HL-60 (cell line): ENCODE results near the gene MDC1.

ENCODE experiments used
- DNase-seq, 2 experiments: peaks; one replicate each; pipeline ENCODE4 v3.0.0-alpha.2; 2010 to 2020; ENCODE audit warnings: low read depth in 1 of 2, low spot score in 1 of 2
- H3K27ac ChIP-seq: fragments of 250-450 bp; sonication (Bioruptor Pico); replicated peaks from 2 replicates; pipeline ENCODE4 v1.5.1; 2020; ENCODE audit warnings: mild to moderate bottlenecking, moderate library complexity
- H3K27me3 ChIP-seq: fragments of 250-450 bp; sonication (Bioruptor Pico); 2 replicates; pipeline ENCODE4 v1.5.1; 2021; ENCODE audit warnings: mild to moderate bottlenecking, moderate library complexity; ENCODE audit not compliant: insufficient read depth, poor library complexity, severe bottlenecking
- H3K4me3 ChIP-seq: replicated peaks from 2 replicates; pipeline ENCODE4 v1.5.1; 2011; ENCODE audit warnings: mild to moderate bottlenecking, control low read depth, low read length; ENCODE audit not compliant: insufficient read depth
- GABPA ChIP-seq: IDR thresholded peaks from 2 replicates; pipeline ENCODE4 v1.6.1; 2012; ENCODE audit warnings: low read depth
- POLR2AphosphoS5 ChIP-seq: IDR thresholded peaks from 2 replicates; pipeline ENCODE4 v1.6.1; 2012; ENCODE audit warnings: low read depth
- SPI1 ChIP-seq: IDR thresholded peaks from 2 replicates; pipeline ENCODE4 v1.6.1; 2012; ENCODE audit warnings: low read depth, mild to moderate bottlenecking, borderline replicate concordance
- TF ChIP-seq, protein P1 (sequence below): IDR thresholded peaks from 2 replicates; pipeline ENCODE4 v1.6.1; 2012; ENCODE audit warnings: low read depth; ENCODE audit not compliant: insufficient replicate concordance
- TF ChIP-seq, protein P2 (sequence below): IDR thresholded peaks from one replicate; pipeline ENCODE4 v1.5.1; 2011; ENCODE audit warnings: low read length, control low read depth, inconsistent platforms; ENCODE audit not compliant: insufficient read depth

MDC1 gene

DNA sequence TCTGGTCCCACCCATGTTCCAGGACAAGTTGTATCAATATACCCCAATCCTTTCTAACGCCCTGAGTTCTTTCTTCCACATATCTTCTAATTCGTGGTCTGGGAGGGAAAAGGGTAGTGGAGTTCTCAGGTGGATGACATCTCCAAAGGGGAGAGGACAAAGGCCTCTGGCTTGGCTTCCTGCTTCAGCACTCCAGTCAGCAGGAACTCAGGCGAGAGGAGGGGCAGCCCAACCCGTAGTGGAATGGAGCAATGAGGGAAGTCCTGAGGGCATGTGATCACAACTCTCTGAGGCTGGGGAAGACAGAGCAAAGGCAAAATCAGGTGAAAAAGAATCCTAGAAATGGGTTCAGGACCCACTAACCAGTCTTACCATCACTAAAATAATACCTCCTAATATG lies 16.7 kb downstream of the MDC1 start:
- Histone ChIP-seq H3K4me3 (no peak overlapping the region), H3K27me3 (no peaks in the 10 kb centered on the region), H3K27ac (no peak overlapping the region)
- peak in 1 of 2 experiments; percentile 52 for DNase-seq
- TF ChIP-seq, protein P1, sequence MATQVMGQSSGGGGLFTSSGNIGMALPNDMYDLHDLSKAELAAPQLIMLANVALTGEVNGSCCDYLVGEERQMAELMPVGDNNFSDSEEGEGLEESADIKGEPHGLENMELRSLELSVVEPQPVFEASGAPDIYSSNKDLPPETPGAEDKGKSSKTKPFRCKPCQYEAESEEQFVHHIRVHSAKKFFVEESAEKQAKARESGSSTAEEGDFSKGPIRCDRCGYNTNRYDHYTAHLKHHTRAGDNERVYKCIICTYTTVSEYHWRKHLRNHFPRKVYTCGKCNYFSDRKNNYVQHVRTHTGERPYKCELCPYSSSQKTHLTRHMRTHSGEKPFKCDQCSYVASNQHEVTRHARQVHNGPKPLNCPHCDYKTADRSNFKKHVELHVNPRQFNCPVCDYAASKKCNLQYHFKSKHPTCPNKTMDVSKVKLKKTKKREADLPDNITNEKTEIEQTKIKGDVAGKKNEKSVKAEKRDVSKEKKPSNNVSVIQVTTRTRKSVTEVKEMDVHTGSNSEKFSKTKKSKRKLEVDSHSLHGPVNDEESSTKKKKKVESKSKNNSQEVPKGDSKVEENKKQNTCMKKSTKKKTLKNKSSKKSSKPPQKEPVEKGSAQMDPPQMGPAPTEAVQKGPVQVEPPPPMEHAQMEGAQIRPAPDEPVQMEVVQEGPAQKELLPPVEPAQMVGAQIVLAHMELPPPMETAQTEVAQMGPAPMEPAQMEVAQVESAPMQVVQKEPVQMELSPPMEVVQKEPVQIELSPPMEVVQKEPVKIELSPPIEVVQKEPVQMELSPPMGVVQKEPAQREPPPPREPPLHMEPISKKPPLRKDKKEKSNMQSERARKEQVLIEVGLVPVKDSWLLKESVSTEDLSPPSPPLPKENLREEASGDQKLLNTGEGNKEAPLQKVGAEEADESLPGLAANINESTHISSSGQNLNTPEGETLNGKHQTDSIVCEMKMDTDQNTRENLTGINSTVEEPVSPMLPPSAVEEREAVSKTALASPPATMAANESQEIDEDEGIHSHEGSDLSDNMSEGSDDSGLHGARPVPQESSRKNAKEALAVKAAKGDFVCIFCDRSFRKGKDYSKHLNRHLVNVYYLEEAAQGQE = no peak
- no peak; the same call in 1 of the 2 replicates for TF ChIP-seq SPI1
- no peak for TF ChIP-seq GABPA
- TF ChIP-seq, protein P2, sequence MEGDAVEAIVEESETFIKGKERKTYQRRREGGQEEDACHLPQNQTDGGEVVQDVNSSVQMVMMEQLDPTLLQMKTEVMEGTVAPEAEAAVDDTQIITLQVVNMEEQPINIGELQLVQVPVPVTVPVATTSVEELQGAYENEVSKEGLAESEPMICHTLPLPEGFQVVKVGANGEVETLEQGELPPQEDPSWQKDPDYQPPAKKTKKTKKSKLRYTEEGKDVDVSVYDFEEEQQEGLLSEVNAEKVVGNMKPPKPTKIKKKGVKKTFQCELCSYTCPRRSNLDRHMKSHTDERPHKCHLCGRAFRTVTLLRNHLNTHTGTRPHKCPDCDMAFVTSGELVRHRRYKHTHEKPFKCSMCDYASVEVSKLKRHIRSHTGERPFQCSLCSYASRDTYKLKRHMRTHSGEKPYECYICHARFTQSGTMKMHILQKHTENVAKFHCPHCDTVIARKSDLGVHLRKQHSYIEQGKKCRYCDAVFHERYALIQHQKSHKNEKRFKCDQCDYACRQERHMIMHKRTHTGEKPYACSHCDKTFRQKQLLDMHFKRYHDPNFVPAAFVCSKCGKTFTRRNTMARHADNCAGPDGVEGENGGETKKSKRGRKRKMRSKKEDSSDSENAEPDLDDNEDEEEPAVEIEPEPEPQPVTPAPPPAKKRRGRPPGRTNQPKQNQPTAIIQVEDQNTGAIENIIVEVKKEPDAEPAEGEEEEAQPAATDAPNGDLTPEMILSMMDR = no peak
- TF ChIP-seq POLR2AphosphoS5 = no peak

DNA sequence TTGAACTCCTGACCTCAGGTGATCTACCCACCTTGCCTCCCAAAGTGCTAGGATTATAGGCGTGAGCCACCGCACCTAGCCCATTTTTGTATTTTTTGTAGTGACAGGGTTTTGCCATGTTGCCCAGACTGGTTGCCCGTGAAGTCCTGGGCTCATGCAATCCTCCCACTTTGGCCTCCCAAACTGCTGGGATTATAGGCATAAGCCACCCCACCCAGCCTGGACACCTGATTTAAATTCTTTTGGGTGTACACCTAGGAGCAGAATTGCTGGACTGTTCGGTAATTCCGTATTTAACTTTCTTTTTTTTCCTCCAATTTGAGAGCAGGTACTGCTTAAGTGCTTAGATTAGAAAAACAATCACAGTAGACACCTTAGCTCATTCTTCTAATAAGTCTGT lies 20.6 kb downstream of the MDC1 start:
- H3K27ac ChIP-seq = no peak overlapping the region
- TF ChIP-seq, protein P2 = no peak
- TF ChIP-seq GABPA = no peak
- no peak for TF ChIP-seq POLR2AphosphoS5
- TF ChIP-seq, protein P1 = no peak
- no peak for TF ChIP-seq SPI1
- no peak overlapping the region for H3K4me3 ChIP-seq
- H3K27me3 ChIP-seq = no peaks in the 10 kb centered on the region
- DNase-seq = no peak

DNA sequence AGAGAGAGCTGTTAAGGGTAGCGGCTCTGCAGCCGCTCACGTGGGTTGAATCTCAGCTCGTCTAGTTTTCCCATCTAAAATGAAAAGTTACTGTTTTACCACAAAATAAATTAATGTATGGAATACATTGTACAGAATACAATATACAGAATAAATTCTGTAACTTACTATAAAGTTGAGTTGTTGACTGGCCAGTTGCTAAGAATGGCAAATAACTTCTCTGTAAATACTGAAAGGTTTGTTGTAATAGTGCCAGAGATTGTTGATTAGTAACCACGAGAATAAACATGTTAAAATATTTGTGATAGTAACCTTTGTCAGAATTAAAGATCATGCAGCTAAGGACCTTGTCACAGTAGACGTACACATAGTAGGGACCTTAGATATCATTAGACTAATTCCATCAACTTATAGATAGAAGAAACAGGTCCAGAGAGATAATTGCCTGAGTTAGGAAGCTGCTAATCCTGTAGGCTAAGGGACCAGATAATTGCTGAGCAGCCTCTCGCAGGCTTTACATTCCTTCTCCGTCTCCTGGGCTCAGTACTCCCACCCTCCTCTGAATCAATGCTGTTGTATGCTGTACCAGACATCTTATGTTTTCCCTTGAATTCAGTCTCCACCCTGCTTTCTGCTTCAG lies 25.8 kb downstream of the MDC1 start:
- Histone ChIP-seq H3K4me3 (peak overlapping the region; percentile 78), H3K27ac (peak overlapping the region; percentile 76), H3K27me3 (no peaks in the 10 kb centered on the region)
- DNase-seq = no peak
- no peak for TF ChIP-seq GABPA
- TF ChIP-seq, protein P2 = no peak

DNA sequence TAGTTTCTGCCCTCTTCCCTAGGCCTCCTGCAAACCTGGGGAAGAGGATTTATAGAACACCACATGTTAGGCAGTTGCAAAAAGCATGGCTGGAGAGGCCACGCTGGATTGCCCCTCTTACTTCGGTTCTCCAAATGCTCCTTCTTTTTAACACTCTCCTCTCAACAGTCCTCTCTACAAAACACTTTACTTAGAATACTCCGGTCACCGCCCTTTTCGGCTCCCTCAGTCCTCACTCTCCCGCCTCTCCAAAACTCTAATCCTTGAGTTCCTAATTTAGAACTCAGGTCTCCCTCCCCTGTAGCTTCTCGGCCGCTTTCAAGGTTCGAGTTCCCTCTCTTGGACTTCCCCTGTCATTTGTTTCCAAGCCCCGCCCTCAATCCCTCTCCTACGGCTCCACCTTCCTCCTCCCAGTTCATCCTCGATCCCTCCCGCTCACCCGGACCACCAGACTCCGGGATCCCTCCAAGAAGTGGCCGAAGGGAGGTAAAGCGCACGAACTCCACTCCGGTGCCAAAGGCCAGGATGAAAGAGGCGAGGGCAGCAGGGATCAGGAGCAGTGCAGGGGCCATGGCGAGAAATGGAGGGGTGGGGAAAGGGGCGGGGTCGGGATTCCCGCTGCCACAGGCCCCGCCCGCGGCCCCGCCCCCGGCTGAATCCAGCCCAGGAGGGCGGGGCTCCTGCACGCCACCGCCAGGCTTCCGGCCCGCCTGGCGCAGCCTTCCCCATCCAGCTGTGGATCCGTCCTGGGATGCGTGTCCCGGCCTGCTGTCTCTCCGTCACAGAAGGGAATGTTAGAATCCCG lies 26.5 kb downstream of the MDC1 start, which contains the start of gene NRM:
NRM (minus strand) TSS at position 582 of the 805 bp plus-strand sequence; CDS start at position 572, 10 bp downstream.
- H3K27ac ChIP-seq = peak within 1 kb of the TSS; percentile 76
- TF ChIP-seq SPI1 = peak; percentile 66; the same call in 1 of the 2 replicates
- TF ChIP-seq, protein P1 = no peak
- TF ChIP-seq, protein P2 = no peak
- no peak; the same call in 1 of the 2 replicates for TF ChIP-seq POLR2AphosphoS5
- peak; percentile 36; the same call in 1 of the 2 replicates for TF ChIP-seq GABPA

More for the DNA sequence above, 26.5 kb downstream of the MDC1 start, which contains the start of gene NRM:
- Histone ChIP-seq H3K4me3 (peak within 1 kb of the TSS; percentile 78), H3K27me3 (no peaks in the 10 kb centered on the region)
- peak; percentile 89 to 91 for DNase-seq
